ENCODE measurements around the gene HECW1. TPM values are rescaled to one million over a fixed set of nuclear protein-coding genes. Genes with fewer than 3 reads are reported as not detected.

The HECW1 gene
- 9.0 and 12.2 TPM in 2 replicates for polyA plus RNA-seq

GRCh38 chr7:43112459-43112940 is at the start of gene HECW1:
TSS of gene HECW1 (plus strand) at chr7:43112647. CDS start at chr7:43243906, 131,259 bp downstream.

GRCh38 chr7:43582503-43583423 is 470.3 kb downstream of the HECW1 start, which contains the start of gene STK17A:
TSS of gene STK17A (plus strand) at chr7:43583108. CDS start at chr7:43583244, 136 bp downstream.

Other genes with a start within 250 kb of the HECW1 start
- 1.8 and 2.6 TPM in 2 replicates for gene C7orf25, start 200.6 kb upstream of the HECW1 start, polyA plus RNA-seq
- gene PSMA2, start 180.5 kb upstream of the HECW1 start, polyA plus RNA-seq, result 348 and 430 TPM in 2 replicates
- gene MRPL32, start 180.3 kb upstream of the HECW1 start, polyA plus RNA-seq, result 97.7 and 124 TPM in 2 replicates